Neural crest cell (in vitro differentiated cells): ENCODE results near the gene EFNB3. TPM values are rescaled to one million over a fixed set of nuclear protein-coding genes. Genes with fewer than 3 reads are reported as not detected.

ENCODE experiments used
- DNase-seq: peaks from one replicate; pipeline ENCODE4 v3.0.0; 2021; ENCODE audit warnings: low read depth, mixed read lengths, low spot score
- H3K27ac Mint-ChIP-seq: one replicate; pipeline ENCODE4 v1.8.0; 2021; ENCODE audit warnings: mild to moderate bottlenecking, mixed read lengths; ENCODE audit not compliant: unreplicated experiment
- H3K27me3 Mint-ChIP-seq: 2 replicates; pipeline ENCODE4 v1.8.0; 2021; ENCODE audit warnings: low read depth, mild to moderate bottlenecking, mixed read lengths
- H3K36me3 Mint-ChIP-seq: 2 replicates; pipeline ENCODE4 v1.8.0; 2021; ENCODE audit warnings: low read depth, mild to moderate bottlenecking, mixed read lengths
- H3K4me1 Mint-ChIP-seq: 2 replicates; pipeline ENCODE4 v1.8.0; 2021; ENCODE audit warnings: mixed read lengths
- H3K4me3 Mint-ChIP-seq: one replicate; pipeline ENCODE4 v1.8.0; 2021; ENCODE audit warnings: mild to moderate bottlenecking, mixed read lengths
- H3K9me3 Mint-ChIP-seq: 2 replicates; pipeline ENCODE4 v1.8.0; 2021; ENCODE audit warnings: mixed read lengths
- total RNA-seq: library from RNA; stranded (reverse); gene quantifications from 2 replicates; pipeline ENCODE4 v1.2.1, GENCODE V29; 2021
- TF ChIP-seq, protein P1 (sequence below): fragments of 200-600 bp; sonication (generic); conservative IDR thresholded peaks from 2 replicates; pipeline ENCODE4 v1.5.0; 2021; ENCODE audit warnings: antibody characterized with exemption, mild to moderate bottlenecking

EFNB3 gene
- total RNA-seq, 1 donor from 2014 or later, result 25.3 TPM

DNA sequence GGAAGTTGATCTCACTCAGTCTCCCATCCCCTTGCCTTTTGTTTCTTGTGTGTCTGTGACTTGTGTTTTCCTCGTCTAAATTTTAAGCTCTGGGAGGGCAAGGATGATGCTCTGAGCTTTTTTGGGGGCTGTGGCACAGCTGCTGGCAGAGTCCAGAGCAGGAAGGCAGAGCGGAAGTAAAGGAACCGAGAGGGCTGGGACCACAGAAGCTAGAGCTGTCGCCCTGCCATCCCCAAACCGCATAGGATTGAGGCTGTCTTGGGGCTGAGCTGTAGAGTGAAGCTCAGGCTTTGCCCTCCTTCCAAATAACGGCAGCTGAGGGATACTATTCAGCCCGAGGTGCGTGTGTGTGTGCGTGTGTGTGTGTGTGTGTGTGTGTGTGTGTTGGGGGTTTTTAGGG is 8.8 kb downstream of the EFNB3 start:
- peaks cover 65% of the 10 kb centered on the region for H3K4me1 Mint-ChIP-seq
- H3K4me3 Mint-ChIP-seq, result peak overlapping the region; percentile 38

DNA sequence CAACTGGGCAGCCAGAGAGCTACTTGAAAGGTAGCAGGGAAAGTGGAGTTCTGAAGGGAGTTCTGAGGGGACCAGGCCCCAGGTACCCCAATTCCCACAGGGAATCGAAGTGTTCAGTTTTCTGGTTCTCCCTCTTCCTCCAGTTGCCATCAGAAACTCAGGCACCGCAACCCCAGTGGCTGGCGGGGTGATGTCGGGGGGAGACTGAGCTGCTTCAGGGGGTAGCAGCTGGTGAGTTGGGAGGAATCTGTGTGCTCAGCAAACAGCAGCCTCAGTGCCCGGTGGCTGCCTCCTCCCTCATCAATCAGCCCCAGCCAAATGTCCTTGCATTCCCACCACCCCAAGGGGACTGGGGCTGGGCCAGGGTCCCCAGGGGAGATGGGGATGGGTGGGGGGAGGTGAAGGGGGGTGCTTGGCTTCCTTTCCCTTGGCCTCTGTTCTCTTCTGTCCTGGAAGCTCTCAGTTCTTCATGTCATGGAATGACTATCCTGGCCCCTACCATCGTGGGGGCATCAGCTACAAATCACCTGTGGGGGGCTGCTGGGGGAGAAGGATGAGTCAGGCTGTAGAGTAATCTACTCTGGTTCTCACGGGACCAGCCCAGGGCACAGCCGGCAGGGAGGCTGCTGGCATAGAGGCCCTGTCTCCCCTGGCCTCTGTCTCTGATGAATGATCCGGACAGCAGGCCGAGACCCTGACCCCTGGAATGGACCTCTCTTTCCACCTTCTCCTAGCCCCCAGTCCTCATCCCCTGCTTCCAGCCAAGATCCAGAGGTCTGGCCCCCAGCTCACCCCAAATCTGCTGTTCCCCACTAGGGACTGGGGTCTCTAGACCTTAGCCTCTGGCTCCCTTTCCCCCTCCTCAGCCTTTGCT is 10.0 kb downstream of the EFNB3 start:
- TF ChIP-seq, protein P1, sequence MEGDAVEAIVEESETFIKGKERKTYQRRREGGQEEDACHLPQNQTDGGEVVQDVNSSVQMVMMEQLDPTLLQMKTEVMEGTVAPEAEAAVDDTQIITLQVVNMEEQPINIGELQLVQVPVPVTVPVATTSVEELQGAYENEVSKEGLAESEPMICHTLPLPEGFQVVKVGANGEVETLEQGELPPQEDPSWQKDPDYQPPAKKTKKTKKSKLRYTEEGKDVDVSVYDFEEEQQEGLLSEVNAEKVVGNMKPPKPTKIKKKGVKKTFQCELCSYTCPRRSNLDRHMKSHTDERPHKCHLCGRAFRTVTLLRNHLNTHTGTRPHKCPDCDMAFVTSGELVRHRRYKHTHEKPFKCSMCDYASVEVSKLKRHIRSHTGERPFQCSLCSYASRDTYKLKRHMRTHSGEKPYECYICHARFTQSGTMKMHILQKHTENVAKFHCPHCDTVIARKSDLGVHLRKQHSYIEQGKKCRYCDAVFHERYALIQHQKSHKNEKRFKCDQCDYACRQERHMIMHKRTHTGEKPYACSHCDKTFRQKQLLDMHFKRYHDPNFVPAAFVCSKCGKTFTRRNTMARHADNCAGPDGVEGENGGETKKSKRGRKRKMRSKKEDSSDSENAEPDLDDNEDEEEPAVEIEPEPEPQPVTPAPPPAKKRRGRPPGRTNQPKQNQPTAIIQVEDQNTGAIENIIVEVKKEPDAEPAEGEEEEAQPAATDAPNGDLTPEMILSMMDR, result no peak
- H3K27me3 Mint-ChIP-seq, result peaks cover 39% of the 10 kb centered on the region
- H3K9me3 Mint-ChIP-seq, result no peaks in the 10 kb centered on the region
- no peak overlapping the region for H3K27ac Mint-ChIP-seq
- peak overlapping the region; percentile 79 for H3K4me3 Mint-ChIP-seq
- DNase-seq, result no peak
- peaks cover 66% of the 10 kb centered on the region for H3K4me1 Mint-ChIP-seq
- peaks cover 4% of the 10 kb centered on the region for H3K36me3 Mint-ChIP-seq

More for the DNA sequence above, 8.8 kb downstream of the EFNB3 start:
- DNase-seq, result no peak
- no peaks in the 10 kb centered on the region for H3K9me3 Mint-ChIP-seq
- H3K27ac Mint-ChIP-seq, result no peak overlapping the region
- H3K27me3 Mint-ChIP-seq, result peaks cover 27% of the 10 kb centered on the region
- H3K36me3 Mint-ChIP-seq, result peaks cover 4% of the 10 kb centered on the region
- TF ChIP-seq, protein P1, result no peak

DNA sequence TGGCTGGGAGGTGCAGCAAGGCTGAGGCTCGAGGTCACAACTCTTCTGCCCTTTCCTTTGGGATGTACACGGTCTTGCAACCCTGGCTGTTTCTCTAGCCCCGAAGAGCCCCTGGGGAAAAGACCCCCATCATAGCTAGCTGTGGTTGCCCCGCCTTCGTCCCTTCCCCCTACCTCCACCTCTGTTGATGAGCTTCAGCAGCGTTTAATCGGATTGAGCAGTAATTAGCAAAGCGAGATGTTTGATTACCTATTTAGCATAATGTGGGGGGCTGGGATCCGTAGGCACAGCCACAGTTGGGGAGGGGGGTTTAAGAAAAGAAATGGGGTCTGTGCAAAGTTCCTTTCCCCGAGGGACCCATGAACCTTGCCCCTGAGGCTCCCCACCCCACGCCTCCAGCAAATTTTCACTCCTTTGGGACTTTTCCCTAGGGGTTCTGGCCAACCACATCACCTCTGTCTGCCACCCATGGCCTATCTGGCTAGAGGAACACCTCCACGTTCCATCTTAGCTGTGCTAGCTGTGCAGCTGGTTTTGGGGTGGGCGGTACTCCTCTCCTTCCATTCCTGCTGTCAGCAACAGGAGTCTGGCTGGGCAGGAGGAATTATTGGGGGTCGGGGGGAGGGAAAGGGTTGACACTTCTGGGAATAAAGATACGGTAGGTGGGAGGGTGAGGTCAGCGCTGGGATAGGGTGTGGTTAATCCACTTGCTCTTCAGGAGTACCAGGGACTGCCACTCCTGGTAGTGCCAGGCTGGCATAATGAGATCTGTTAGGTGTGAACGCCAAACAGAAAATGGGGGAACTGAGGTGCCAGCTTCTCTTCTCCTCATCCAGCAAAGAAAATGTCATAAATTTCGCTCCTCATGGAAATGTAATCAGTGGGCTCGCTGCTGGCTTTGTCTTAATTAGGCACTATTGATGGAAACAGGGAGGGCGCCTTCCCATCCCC is 11.2 kb downstream of the EFNB3 start:
- no peak for DNase-seq
- Mint-ChIP-seq H3K27ac (peak overlapping the region; percentile 89), H3K4me3 (peak overlapping the region; percentile 91), H3K4me1 (peaks cover 58% of the 10 kb centered on the region), H3K27me3 (peaks cover 47% of the 10 kb centered on the region), H3K9me3 (no peaks in the 10 kb centered on the region), H3K36me3 (no peaks in the 10 kb centered on the region)
- TF ChIP-seq, protein P1, result no peak

DNA sequence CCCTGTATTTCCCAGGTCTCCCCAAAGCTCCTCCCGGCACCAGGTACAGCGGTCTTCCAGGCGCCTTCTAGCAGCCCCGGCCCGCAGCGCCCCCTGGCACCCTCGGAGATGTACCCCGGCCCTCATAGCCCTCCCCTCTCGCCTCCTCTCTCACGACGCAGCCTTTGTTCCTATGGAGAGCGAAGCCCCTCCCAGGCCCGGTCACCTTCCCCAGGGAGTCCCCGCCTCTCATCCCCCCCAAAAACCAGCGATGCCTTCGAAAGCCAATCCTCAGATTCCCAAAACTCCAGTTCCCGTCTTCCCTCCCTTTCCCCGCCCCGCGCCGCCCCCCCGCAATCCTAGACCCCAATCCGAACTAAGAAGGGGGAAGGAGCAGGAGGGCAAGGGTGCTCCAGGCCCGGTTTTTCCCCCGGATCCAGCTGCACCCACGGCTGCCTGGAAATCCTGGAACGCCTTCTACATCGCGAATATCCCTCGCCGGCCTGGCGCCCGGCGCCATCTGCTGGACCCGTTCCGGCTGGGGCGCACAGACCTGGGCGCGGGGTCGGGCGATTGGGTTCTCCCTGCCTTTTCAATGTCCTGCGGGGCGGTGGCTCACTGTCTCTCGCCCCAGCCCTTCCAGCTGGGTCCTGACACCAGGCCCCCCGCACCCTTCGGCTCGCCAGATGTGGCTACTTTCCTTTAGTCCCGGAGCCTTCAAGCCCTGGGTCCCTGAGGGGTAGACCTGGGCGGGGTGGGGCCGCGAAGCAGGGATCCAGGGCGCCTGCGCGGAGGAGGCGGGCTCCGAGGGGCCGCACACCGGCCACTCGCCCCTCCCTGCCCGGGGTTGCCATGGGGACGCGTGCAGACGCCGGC is 12.1 kb downstream of the EFNB3 start, which contains the start of gene DNAH2:
Gene DNAH2 (plus strand): TSS at position 844 of the 855 bp plus-strand sequence. CDS start 1,991 bp downstream, outside the sequence.
- Mint-ChIP-seq H3K27ac (peak within 1 kb of the TSS; percentile 89), H3K27me3 (peaks cover 50% of the 10 kb centered on the region), H3K9me3 (no peaks in the 10 kb centered on the region), H3K36me3 (no peaks in the 10 kb centered on the region), H3K4me1 (peaks cover 52% of the 10 kb centered on the region), H3K4me3 (peak within 1 kb of the TSS; percentile 91)
- peak; percentile 87 for DNase-seq
- TF ChIP-seq, protein P1, result peak; percentile 42
